Astrocyte (in vitro differentiated cells and primary cell): ENCODE data around the gene OR4D9. TPM values are rescaled to one million over a fixed set of nuclear protein-coding genes. Genes with fewer than 3 reads are reported as not detected.

Source experiments
- total RNA-seq: library from RNA; stranded (reverse); gene quantifications from 2 replicates; pipeline ENCODE4 v1.2.1, GENCODE V29; 2021

The OR4D9 gene
- total RNA-seq, 1 donor from 2014 or later: not detected

Other genes with a start within 250 kb of the OR4D9 start
- not detected in 2 replicates for gene OR5AN1, start 152.6 kb upstream of the OR4D9 start, total RNA-seq
- not detected in 2 replicates for gene OR5A2, start 85.1 kb upstream of the OR4D9 start, total RNA-seq
- not detected in 2 replicates for gene OR5A1, start 75.1 kb upstream of the OR4D9 start, total RNA-seq
- gene OR4D6, start 54.6 kb upstream of the OR4D9 start, total RNA-seq: not detected in 2 replicates
- not detected in 2 replicates for gene OR4D10, start 38.2 kb upstream of the OR4D9 start, total RNA-seq
- not detected in 2 replicates for gene OR4D11, start 8.0 kb upstream of the OR4D9 start, total RNA-seq
- gene OSBP, start 104.2 kb downstream of the OR4D9 start, total RNA-seq: 48.6 and 52.0 TPM in 2 replicates
- gene PATL1, start 157.5 kb downstream of the OR4D9 start, total RNA-seq: 37.3 and 38.1 TPM in 2 replicates
- not detected in 2 replicates for gene OR10V1, start 202.3 kb downstream of the OR4D9 start, total RNA-seq
- gene STX3, start 243.8 kb downstream of the OR4D9 start, total RNA-seq: 43.1 and 61.2 TPM in 2 replicates